Endodermal cell (in vitro differentiated cells): Measurements from ENCODE around the gene COL5A3. TPM values are rescaled to one million over a fixed set of nuclear protein-coding genes. Genes with fewer than 3 reads are reported as not detected.

ENCODE experiments used
- DNase-seq: peaks from one replicate; pipeline ENCODE4 v3.0.0-alpha.2; 2017
- H3K27ac ChIP-seq: 2 replicates; pipeline ENCODE4 v1.5.1; 2013; ENCODE audit warnings: mild to moderate bottlenecking, low read depth, low read length, moderate library complexity
- H3K27me3 ChIP-seq: 2 replicates; pipeline ENCODE4 v1.6.1; 2013; ENCODE audit warnings: mild to moderate bottlenecking, low read length, moderate library complexity; ENCODE audit not compliant: insufficient read depth, control insufficient read depth, poor library complexity, severe bottlenecking
- H3K36me3 ChIP-seq: 2 replicates; pipeline ENCODE4 v1.7.0; 2013; ENCODE audit warnings: mild to moderate bottlenecking, low read length, moderate library complexity; ENCODE audit not compliant: control insufficient read depth, insufficient read depth
- H3K4me1 ChIP-seq: one replicate; pipeline ENCODE4 v1.7.0; 2013; ENCODE audit warnings: low read length; ENCODE audit not compliant: control insufficient read depth, insufficient read depth
- H3K4me3 ChIP-seq: 2 replicates; pipeline ENCODE4 v1.5.1; 2013; ENCODE audit warnings: mild to moderate bottlenecking, low read length, moderate library complexity
- H3K9ac ChIP-seq: 2 replicates; pipeline ENCODE4 v1.6.1; 2013; ENCODE audit warnings: mild to moderate bottlenecking, low read length, moderate library complexity; ENCODE audit not compliant: poor library complexity, severe bottlenecking; ENCODE audit errors: extremely low read depth
- H3K9me3 ChIP-seq: 2 replicates; pipeline ENCODE4 v1.6.1; 2013; ENCODE audit warnings: mild to moderate bottlenecking, low read length, moderate library complexity; ENCODE audit not compliant: control insufficient read depth
- H3K27ac Mint-ChIP-seq: 2 replicates; pipeline ENCODE4 v1.8.0; 2020; ENCODE audit warnings: mixed read lengths
- H3K27me3 Mint-ChIP-seq: 2 replicates; pipeline ENCODE4 v1.8.0; 2021; ENCODE audit warnings: mild to moderate bottlenecking, mixed read lengths; ENCODE audit not compliant: insufficient read depth
- H3K36me3 Mint-ChIP-seq: 2 replicates; pipeline ENCODE4 v1.8.0; 2020; ENCODE audit warnings: low read depth, mixed read lengths
- H3K4me1 Mint-ChIP-seq: 2 replicates; pipeline ENCODE4 v1.8.0; 2020; ENCODE audit warnings: mixed read lengths
- H3K4me3 Mint-ChIP-seq: 2 replicates; pipeline ENCODE4 v1.8.0; 2020; ENCODE audit warnings: mild to moderate bottlenecking, moderate library complexity, mixed read lengths
- H3K9me3 Mint-ChIP-seq: 2 replicates; pipeline ENCODE4 v1.8.0; 2020; ENCODE audit warnings: mild to moderate bottlenecking, mixed read lengths
- CTCF ChIP-seq: fragments of 200-600 bp; sonication (generic); conservative IDR thresholded peaks from 2 replicates; pipeline ENCODE4 v1.5.0; 2021; ENCODE audit warnings: antibody characterized with exemption, mild to moderate bottlenecking
- WGBS, 2 experiments: methylation state at CpG; one replicate each; pipeline versions ENCODE4 v1.1.5 to v1.1.7; 2013; ENCODE audit warnings: missing lambda C conversion rate in 2 of 2, mixed read lengths in 1 of 2; ENCODE audit not compliant: insufficient coverage in 1 of 2, insufficient read length in 1 of 2; 5-methylcytosine and 5-hydroxymethylcytosine counted together
- total RNA-seq, 2 donors: library from RNA; stranded (reverse); fragmentation: NEBNext Ultra II Directional in 1 of 2; extraction: Animal tissue kit (Norgen Biotek cat#: 25700) in 1 of 2; gene quantifications; 2 replicates in 1 of 2; 3 replicates in 1 of 2; pipeline ENCODE4 v1.2.1, GENCODE V29; 2021

Gene COL5A3
- total RNA-seq, 2 donors from 2014 or later, result 0.04 TPM; not detected in 1

DNA sequence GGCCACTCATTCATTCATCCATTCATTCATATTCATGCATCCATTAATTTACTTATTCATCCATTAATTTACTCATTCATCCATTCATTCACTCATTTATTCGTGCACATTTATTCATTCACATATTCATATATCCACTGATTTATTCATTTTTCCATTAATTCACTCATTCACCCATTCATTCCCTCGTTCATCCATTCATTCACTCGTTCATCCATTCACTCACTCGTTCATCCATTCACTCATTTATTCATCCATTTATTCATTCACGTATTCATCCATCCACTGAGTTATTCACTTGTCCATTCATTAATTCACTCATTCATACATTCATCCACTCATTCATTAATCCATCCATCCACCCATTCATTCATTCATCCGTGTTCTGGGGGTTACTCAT, 38.2 kb downstream of the COL5A3 start:
- Mint-ChIP-seq H3K36me3 (no peaks in the 10 kb centered on the region), H3K9me3 (no peaks in the 10 kb centered on the region), H3K27me3 (peaks cover 27% of the 10 kb centered on the region), H3K4me1 (no peaks in the 10 kb centered on the region), H3K27ac (no peak overlapping the region), H3K4me3 (no peak overlapping the region)
- no peaks in the 10 kb centered on the region for H3K9me3 ChIP-seq
- H3K27ac ChIP-seq, result no peak overlapping the region
- H3K36me3 ChIP-seq, result no peaks in the 10 kb centered on the region
- no peaks in the 10 kb centered on the region for H3K4me1 ChIP-seq
- no peak for TF ChIP-seq CTCF
- DNase-seq, result no peak
- peaks cover 15% of the 10 kb centered on the region for H3K27me3 ChIP-seq
- 81 to 87% methylated on average over 5 to 6 of the region's 6 CpGs for WGBS, 2 experiments
- no peak overlapping the region for H3K4me3 ChIP-seq
- H3K9ac ChIP-seq, result no peak overlapping the region

- WGBS, 2 experiments, result 81 to 84% methylated on average over 11 to 15 of the region's 15 CpGs
Observed at GRCh38 chr19:9971166-9971897, 39.0 kb downstream of the COL5A3 start.

DNA sequence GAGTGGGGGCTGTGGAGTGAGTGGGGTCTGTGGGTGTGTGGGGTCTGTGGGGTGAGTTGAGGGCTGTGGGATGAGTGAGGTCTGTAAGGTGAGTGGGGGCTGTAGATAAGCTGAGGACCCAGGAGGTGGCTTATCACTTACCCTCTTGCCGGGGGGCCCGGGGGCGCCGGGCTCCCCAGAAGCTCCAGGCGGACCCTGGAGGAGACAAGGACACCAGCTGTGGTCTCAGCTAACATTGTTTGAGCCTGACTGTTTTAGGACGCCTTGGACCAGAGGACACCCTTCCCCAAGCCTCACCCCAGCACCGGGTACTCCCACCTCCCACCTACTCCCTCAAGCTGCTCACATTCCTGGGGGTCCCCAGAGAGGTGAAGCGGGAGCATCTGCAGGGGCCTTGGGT, 39.8 kb downstream of the COL5A3 start:
- H3K4me3 Mint-ChIP-seq, result no peak overlapping the region
- Histone ChIP-seq H3K9ac (no peak overlapping the region), H3K4me1 (no peaks in the 10 kb centered on the region), H3K36me3 (no peaks in the 10 kb centered on the region), H3K4me3 (no peak overlapping the region), H3K27ac (no peak overlapping the region), H3K27me3 (peaks cover 31% of the 10 kb centered on the region), H3K9me3 (no peaks in the 10 kb centered on the region)
- peaks cover 2% of the 10 kb centered on the region for H3K4me1 Mint-ChIP-seq
- WGBS, 2 experiments, result 86 to 92% methylated on average over 5 to 8 of the region's 8 CpGs
- no peak for TF ChIP-seq CTCF
- H3K9me3 Mint-ChIP-seq, result no peaks in the 10 kb centered on the region
- DNase-seq, result no peak
- no peaks in the 10 kb centered on the region for H3K36me3 Mint-ChIP-seq
- H3K27me3 Mint-ChIP-seq, result peaks cover 43% of the 10 kb centered on the region
- no peak overlapping the region for H3K27ac Mint-ChIP-seq

More at GRCh38 chr19:9971166-9971897, 39.0 kb downstream of the COL5A3 start:
- H3K4me1 ChIP-seq, result no peaks in the 10 kb centered on the region
- Mint-ChIP-seq H3K27me3 (peaks cover 34% of the 10 kb centered on the region), H3K36me3 (no peaks in the 10 kb centered on the region), H3K27ac (no peak overlapping the region), H3K4me3 (no peak overlapping the region), H3K9me3 (no peaks in the 10 kb centered on the region), H3K4me1 (peaks cover 2% of the 10 kb centered on the region)
- H3K27me3 ChIP-seq, result peaks cover 23% of the 10 kb centered on the region
- no peak overlapping the region for H3K4me3 ChIP-seq
- TF ChIP-seq CTCF, result no peak
- no peaks in the 10 kb centered on the region for H3K9me3 ChIP-seq
- no peaks in the 10 kb centered on the region for H3K36me3 ChIP-seq
- no peak overlapping the region for H3K9ac ChIP-seq
- no peak overlapping the region for H3K27ac ChIP-seq
- no peak for DNase-seq
